DMS79 (cell line): ENCODE measurements around the gene CAVIN1.
"Not testable (repeated sequence)": the region's sequence is repeated elsewhere in the genome, so short reads cannot be mapped to it uniquely, and the experiment has no call there.

ENCODE experiments used
- DNase-seq: peaks from one replicate; lab custom pipeline; 2025; lab: John Stamatoyannopoulos, UW

The CAVIN1 gene

DNA sequence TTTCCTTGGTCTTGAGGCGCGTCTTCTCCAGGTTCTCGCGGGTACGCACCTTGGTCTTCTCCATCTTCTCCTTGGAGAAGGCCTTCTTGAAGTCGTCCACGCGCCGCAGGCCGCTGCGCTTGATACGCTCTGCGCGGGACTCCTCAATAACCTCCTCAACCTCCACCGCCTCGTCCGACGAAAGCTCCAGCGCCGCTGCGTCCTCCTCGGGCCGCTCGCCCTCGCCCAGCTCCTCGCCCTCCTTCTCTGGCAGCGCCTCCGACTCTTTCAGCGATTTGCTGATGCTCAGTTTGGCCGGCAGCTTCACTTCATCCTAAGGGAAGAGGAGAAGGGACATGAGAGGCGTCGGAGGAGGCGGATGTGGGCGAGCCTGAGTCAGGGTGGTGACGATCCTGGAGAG lies 18.0 kb downstream of the CAVIN1 start:
- no peak for DNase-seq

DNA sequence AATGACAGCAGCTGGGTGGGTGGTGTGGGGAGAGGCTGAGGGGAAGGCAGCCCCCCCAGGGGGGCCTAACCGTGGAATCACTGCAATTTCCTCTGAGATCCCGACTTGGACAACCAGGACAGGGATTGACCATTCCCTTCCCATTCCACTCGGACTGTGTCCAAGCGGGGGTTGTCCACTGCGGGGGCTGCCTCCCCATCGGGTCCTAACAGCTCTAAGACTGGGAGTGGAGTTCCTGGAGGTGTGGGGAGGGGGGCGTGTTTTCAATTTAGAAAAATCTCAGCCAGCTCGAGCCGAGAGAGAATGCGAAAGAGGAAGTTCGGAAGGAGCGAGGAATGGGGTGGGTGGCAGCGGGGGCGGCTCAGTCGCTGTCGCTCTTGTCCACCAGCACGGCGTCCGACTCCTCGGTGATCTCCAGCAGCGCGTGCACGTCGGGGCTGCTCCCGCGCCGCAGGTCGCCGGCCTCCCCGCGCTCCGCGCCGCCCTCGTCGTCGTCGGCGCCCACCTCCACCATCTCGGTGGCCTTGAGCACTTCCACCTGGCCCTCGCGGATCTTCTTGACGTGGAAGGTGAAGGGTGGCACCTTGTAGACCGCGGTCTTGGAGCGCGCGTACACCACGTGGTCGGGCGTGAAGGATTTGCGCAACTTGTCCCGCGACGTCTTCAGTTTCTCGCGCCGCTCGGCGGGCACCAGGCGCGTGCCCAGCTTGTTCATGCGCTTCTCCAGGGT lies 18.6 kb downstream of the CAVIN1 start:
- no peak for DNase-seq

DNA sequence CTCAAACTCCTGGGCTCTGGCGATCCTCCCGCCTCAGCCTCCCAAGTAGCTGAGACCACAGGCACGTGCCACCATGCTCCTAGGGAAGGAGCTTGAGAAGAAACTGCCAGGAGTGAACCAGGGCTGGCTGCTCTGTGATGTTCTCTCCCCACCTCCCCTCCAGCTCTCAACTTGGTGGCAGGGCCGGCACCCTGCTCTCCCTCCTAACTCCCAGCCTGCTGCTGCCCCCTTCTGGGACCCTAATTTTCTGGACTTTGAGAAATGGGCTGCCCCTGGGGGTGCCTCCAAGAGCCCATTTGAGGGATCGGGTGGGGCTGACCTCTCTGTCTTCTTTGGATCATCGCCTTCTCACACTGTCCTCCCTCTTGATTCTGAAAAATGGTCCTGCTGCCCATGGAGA lies 19.9 kb downstream of the CAVIN1 start:
- no peak for DNase-seq

DNA sequence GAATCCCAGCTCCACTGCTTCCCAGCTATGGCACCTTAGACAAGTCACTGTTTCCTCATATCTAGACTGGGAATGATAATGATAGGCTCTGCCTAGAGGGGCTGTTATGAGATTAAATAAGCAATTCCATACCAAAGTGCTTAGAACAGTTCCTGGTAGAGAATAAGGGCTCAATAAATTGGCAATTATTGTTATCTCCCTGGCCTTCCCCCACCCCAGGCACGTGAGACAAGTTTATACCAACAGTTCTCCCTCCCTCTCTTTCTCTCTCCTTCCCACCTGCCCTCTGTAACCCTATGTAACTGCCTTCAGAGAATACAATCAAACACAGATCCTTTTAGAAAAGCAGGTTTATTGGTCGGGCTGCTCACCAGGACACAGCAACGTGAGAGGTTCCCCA lies 20.9 kb downstream of the CAVIN1 start:
- DNase-seq = no peak

DNA sequence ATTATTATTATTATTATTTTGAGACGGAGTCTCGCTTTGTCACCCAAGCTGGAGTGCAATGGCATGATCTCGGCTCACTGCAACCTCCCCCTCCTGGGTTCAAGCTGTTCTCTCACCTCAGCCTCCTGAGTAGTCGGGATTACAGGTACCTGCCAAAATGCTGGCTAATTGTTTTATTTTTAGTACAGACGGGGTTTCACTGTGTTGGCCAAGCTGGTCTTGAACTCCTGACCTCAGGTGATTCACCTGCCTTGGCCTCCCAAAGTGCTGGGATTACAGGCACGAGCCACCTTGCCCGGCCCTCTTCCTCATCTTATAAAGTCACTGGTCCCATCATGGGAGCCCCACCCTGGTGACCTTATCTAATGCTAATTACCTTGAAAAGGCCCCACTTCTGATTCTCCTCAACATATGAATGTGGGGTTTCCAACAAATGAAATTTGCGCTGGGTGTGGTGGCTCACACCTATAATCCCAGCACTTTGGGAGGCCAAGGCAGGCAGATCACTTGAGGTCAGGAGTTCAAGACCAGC lies 22.1 kb downstream of the CAVIN1 start:
- not testable (repeated sequence) for DNase-seq

DNA sequence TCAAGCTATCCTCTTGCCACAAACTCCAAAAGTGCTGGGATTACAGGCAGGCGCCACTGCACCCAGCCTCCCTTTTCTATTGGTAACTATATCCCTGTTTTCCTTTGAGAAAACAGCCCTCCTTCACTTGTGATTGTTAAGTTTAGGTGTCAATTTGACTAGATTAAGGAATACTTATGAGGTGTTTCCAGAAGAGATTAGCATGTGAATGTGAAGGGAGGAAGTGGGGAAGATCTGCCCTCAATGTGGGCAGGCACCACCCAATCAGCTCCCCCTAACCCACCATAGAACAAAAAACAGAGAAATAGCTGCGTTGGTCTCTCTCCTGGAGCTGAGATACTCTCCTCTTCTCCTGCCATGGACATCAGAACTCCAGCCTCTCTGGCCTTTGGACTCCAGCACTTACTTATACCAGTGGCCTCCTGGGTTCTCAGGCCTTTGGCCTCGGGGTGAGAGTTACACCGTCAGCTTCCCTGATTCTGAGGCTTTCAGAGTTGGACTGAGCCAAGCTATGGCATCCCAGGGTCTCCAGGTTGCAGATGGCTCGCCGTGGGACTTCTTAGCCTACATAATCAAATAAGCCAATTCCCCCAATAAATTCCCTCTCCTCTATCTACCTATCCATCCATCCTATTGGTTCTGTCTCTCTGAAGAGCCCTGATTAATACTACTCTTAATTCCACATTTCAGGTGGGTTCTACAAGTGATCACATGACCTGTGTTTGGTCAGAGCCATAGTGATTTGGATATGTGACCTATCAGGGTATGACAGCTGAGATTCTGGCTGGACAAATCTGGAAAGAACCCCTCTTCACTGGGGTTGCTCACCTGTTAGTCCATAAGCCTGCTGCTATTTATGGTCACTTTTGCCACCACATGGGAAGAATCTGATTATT lies 22.9 kb downstream of the CAVIN1 start:
- no peak for DNase-seq

DNA sequence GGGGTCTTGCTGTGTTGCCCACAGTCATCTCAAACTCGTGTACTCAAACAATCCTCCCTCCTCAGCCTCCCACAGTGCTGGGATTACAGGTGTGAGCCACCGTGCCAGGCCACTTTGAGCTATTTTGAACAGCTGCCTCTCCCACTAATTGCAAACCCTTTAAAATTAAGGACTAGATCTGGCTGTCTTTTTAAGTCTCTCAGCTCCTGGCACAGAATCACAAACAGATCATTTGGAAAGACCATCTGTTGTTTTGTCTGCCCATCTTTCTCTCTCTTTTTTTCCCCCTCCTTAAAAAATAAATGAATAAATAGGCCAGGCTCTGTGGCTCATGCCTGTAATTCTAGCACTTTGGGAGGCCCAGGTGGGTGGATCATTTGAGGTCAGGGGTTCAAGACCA lies 23.9 kb downstream of the CAVIN1 start:
- no peak for DNase-seq

DNA sequence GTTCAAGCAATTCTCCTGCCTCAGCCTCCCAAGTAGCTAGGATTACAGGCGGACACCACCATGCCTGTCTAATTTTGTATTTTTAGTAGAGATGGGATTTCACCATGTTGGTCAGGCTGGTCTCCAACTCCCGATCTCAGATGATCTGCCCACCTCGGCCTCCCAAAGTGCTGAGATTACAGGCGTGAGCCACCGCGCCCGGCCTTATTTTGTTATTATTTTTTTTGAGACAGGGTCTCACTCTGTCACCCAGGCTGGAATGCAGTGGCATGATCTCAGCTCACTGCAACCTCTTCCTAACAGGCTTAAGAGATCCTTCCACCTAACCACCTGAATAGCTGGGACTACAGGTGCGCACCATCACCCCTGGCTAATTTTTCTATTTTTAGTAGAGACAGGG lies 27.5 kb downstream of the CAVIN1 start:
- DNase-seq = not testable (repeated sequence)

DNA sequence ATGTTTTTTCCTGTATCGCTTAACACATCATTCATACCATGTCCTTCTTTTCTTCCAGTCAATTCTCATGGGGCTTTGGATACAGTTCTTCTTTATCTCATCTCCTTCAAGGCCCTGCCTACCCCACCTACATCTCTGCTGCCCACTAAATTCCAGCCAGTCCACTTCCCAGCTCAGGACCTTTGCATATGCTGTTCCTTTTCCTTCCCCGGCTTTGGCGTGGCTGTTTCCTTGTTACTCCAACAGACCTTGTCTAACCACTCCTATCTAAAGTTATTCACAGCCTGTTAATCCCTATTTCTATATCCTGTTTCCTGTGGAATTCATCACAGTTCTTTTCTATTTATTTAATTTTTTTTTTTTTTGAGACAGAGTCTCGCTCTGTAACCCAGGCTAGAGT lies 28.2 kb downstream of the CAVIN1 start:
- DNase-seq = no peak

DNA sequence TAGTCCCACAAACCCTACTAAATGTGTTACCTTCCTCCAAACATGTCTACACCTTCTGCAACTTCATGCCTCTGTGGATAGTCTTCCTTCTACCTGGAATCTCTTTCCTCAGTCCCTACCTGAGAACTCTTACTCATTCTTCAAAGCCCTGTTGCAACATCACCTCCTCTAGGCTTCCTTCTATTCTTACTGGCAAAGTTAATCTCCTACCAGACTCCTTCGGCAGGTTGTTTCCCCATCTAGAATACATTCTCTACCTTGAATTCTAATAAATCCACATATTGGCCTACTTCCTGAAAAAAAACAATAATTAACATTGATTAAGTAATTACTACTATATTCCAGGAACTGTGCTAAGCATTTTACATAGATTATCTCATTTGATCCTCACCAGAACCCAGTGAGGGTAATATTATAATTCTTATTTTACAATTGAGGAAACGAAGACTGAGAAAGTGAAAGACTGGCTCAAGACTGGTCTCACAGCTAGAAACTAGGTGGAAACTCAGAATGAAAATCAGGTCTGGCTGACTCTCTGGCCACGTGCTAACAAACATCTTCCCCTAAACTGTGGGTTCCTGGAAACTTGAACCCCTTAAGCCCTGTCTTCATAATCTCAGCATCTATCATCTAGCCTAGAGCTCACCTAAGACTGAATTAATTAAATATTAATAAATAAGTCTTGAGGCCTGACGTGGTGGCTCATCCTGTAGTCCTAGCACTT lies 30.2 kb downstream of the CAVIN1 start:
- DNase-seq = no peak

DNA sequence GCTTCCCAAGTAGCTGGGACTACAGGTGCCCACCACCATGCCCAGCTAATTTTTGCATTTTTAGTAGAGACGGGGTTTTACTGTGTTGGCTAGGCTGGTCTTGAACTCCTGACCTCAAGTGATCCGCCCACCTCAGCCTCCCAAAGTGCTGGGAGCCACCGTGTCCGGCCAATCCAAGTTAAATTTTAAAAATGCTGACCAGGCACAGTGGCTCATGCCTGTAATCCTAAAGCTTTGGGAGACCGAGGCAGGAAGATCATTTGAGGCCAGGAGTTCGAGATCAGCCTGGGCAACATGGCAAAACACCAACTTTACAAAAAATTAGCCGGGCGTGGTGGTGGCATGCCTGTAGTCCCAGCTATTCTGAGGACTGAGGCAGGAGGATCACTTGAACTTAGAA lies 31.6 kb downstream of the CAVIN1 start:
- not testable (repeated sequence) for DNase-seq

DNA sequence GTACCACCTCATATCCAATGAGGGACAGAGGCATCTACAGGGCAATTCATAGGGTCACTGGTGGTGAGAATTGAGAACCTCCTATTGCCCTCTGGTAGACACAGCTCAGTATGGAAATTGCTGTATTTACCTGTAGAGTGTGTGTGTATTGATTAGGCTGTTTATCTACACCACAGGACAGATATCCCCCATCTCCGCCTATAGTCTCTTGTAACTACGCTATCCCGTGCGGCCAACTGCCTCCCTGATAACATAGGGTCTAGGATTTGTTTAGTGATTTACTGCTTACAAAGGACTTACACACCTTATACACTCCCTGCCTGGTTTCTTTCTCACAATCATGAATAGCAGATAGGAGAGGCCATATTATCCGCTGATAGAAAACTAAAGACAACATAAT lies 33.2 kb downstream of the CAVIN1 start:
- DNase-seq = no peak

DNA sequence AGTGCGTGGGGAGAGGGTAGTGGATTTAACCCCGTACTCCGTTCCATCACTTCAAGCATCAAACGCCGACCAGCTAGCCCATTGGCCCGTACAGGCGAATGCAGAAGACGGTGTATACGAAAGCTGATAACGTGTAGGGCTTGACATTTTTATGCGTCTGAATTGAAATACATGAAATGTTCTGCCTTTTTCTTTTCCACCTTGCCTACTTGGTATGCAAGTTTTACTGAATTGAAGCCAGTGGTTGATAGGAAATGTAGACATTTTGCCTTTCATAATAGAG lies 34.0 kb downstream of the CAVIN1 start:
- DNase-seq = no peak

DNA sequence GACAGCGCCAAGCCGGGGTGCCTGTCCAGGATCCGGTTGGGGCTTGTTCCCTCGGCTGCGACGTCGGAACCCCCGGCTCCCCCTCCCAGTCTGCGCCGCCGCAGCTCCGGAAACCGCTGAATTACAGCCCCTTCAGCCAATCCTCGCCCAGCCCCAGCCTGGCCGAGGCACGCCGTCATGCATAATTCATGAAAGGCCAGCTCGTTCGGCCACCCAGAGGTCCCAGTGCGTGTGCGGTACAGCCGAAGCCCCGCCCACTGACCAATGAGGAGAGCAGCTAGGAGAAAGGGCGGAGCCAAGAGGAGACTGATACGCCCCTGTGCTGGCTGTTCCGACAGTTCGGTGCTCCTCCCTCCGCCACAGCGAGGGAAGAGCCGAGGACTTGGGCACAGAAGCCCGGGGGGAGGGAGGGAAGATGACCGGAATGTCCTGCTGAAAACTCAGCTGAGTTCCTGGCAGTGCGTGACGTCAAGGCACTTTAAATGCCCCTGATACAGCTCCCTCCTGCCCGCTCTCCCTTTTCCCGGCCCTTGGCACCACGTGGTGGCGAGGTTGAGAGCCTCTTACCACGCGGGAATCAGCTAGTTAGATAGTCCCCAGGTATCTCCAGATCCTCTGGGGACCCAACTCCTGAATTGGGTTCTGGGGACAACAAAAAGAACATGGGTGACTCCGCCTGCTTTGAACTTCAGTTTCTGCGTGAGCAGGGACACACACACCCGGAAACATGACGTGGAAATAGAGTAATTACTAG lies 34.5 kb downstream of the CAVIN1 start, which contains the start of gene STAT3:
TSS of gene STAT3 (minus strand) at position 62 of the 754 bp plus-strand sequence. CDS start 39,926 bp downstream, outside the sequence.
- peak; percentile 99 for DNase-seq

DNA sequence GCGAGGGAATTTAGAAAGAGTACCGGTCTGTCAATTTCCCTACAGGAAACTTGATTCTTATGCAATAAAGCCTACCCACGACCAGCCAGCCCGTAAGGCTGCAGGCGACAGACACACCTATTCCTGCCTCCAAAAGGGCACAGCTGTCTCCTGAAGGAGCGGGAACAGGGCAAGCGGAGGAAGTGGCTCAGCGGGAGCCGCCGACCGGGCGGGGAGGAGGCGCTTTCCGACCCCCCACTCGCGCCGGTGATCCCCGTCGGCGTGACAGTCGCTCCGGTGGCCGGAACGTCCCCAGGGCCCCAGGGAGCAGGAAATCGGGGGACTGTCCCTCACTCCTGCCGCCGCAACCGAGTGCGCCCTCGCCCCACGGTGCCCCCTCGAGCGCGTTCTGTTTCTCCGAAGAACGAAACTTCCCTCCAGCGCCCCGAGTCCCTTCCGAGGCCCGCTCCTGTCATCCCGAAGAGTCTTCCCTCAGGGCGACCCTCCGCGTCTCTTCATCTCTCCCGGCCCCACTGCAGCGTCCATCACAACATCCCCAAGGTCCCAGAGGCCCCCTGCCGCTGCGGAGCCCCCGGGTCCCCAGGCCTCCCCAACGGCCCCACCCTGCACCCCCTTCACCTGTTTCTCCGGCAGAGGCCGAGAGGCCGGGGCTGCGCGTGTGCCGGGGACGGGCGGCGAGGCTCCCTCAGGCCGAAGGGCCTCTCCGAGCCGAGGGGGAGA lies 35.2 kb downstream of the CAVIN1 start:
- peak; percentile 29 for DNase-seq

DNA sequence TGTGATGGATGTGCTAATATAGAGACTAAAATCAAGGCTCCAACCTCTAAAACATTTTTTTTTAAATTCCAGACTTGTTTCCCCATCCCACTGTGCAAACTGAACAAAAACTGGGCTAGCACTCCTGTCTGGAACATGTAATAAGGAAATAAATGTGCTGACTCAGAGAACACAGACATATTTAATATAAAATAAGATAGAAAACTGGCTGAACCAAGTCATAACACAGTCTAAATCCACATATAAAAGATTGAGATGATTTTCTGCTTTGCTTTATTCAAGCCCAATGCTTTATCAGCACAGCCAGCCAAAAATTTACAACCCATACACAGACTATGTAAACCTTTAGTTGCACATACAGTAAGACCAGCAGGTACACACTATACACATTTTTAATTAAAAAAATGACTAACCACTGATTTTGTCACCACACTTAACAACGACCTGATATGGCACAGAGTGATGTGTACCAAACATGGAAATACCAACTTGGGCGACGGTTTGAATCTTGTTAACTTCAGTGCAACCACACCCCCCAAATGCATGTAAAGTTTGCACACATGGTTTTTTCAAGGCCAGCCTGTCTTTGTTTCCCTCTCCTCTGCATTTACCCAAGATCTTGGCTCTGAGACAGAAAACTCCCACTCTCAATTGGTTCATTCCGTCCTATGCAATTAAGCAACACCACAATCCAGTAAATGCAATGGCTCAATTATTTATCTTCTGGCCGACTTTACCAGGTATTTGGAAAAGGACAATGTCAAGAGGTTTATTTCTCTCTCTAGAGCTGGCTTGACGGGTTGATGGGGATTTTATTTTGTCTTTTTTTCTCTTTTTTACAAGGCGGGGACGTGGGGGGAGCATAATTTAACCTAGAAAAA lies 36.0 kb downstream of the CAVIN1 start:
- DNase-seq = no peak

DNA sequence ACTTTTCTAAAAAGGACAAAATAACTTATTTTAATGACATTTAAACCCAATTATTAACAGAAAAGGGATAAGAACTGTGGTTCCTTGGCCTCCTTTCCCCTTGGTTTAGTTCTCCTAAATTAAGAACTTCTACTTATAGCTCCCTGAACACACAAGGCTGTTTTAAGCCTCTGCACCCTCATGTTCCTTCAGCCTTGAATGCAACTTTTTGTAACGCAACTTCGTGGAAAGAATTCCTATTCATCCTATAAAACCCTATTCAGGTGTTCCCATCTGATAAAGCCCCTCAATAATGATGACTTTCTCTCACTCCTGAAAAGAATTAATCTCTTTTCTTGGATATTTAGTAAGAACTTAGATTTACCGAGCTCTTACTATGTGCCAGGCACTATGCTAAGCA lies 41.2 kb downstream of the CAVIN1 start:
- no peak for DNase-seq

DNA sequence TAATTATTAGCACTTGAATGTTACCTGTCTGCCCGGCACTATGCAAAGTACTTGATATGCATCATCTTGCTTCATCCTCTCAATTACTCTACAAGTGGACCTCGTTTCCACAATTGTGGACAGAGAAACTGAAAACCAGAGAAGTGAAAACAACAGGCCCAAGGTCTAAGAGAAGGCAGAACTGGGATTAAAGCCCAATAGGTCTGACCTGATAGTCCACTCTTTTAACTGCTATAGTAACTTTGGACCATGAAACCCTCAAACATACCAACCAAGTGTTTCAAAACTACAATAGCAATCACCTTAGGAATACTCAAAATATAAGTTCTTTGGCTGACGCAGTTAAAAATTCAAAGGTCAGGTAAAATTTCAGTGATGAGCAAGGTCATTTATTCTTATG lies 42.1 kb downstream of the CAVIN1 start:
- DNase-seq = no peak

DNA sequence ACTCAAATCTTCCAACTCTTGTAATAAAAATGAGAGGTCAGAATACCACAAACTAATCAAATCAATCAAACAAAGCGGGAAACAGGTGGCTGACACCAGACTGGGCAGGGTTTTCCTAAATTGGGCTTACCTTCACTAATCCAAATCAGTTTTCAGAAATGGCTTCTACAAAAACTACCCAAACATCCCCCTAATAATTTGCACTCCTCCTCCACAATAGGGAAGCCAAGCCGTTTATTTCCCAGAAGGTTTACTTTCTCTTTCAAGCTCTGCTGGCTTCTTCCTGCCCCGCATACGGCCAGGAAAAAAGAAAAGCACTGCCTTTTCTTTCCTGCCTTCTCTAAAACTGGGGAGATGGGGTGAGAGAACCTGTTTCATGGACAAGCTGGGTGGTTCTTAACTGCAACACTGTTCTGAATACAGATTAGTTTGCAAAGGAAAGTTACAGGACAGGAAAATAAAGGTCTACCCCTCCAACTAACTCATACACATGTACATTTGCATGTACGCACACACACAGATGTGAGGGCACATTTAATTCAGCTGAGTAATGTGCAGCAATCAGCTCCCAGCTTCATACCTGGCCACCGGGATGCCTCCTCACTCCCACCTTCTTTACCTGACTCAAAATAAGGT lies 44.0 kb downstream of the CAVIN1 start:
- peak; percentile 15 for DNase-seq
